WTC11 (cell line): ENCODE results near the gene FNDC3B. TPM values are rescaled to one million over a fixed set of nuclear protein-coding genes. Genes with fewer than 3 reads are reported as not detected.
A peak's percentile ranks its signal among the peaks of the same experiment; 100 is the strongest.
"Not testable (repeated sequence)": the region's sequence is repeated elsewhere in the genome, so short reads cannot be mapped to it uniquely, and the experiment has no call there.

Source experiments
- ATAC-seq: fragments of 200-7000 bp; cut with Tn5 transposase; 2 replicates; pipeline ENCODE4 v1.10.0; 2021; ENCODE audit warnings: mild to moderate bottlenecking, moderate library complexity
- CTCF ChIA-PET: fragments of 300-600 bp; sonication (Branson Sonifier 250); formaldehyde crosslinking; loops from one replicate; lab custom pipeline; 2021; ENCODE audit warnings: antibody characterized with exemption; lab: Charles Lee
- POLR2A ChIA-PET: fragments of 350-600 bp; sonication (Branson Sonifier 250); formaldehyde crosslinking; loops from one replicate; lab custom pipeline; 2021; ENCODE audit warnings: antibody characterized with exemption; lab: Charles Lee
- DNase-seq: peaks from one replicate; pipeline ENCODE4 v3.0.0; 2021; ENCODE audit warnings: low spot score
- H3K27ac Mint-ChIP-seq: 2 replicates; pipeline ENCODE4 v1.8.0; 2021; ENCODE audit warnings: mixed read lengths
- H3K27me3 Mint-ChIP-seq: 2 replicates; pipeline ENCODE4 v1.8.0; 2021; ENCODE audit warnings: low read depth, mild to moderate bottlenecking, moderate library complexity, mixed read lengths
- H3K36me3 Mint-ChIP-seq: 2 replicates; pipeline ENCODE4 v1.8.0; 2021; ENCODE audit warnings: mixed read lengths
- H3K4me1 Mint-ChIP-seq: 2 replicates; pipeline ENCODE4 v1.8.0; 2022; ENCODE audit warnings: mixed read lengths
- H3K4me3 Mint-ChIP-seq: 2 replicates; pipeline ENCODE4 v1.8.0; 2021; ENCODE audit warnings: mild to moderate bottlenecking, moderate library complexity, mixed read lengths
- H3K9me3 Mint-ChIP-seq: 2 replicates; pipeline ENCODE4 v1.8.0; 2021; ENCODE audit warnings: mixed read lengths
- ELF4 ChIP-seq: sonication (generic); formaldehyde crosslinking; IDR thresholded peaks from 2 replicates; pipeline ENCODE4 v1.8.1; 2022; ENCODE audit warnings: low read depth, mild to moderate bottlenecking, moderate library complexity, missing genetic modification reagents
- KAT7 ChIP-seq: sonication (generic); formaldehyde crosslinking; IDR thresholded peaks from 2 replicates; pipeline ENCODE4 v1.8.1; 2023; ENCODE audit warnings: missing genetic modification reagents, mild to moderate bottlenecking, borderline replicate concordance
- NR1H2 ChIP-seq: sonication (generic); formaldehyde crosslinking; IDR thresholded peaks from 2 replicates; pipeline ENCODE4 v1.9.0; 2021; ENCODE audit warnings: mild to moderate bottlenecking, moderate library complexity, missing genetic modification reagents
- SMAD4 ChIP-seq: sonication (generic); formaldehyde crosslinking; IDR thresholded peaks from 2 replicates; pipeline ENCODE4 v1.8.0; 2022; ENCODE audit warnings: mild to moderate bottlenecking, missing genetic modification reagents
- SOX15 ChIP-seq: fragments of 250-450 bp; sonication (Bioruptor Pico); IDR thresholded peaks from 2 replicates; pipeline ENCODE4 v1.9.0; 2021; ENCODE audit warnings: mild to moderate bottlenecking
- TCF7 ChIP-seq: sonication (generic); formaldehyde crosslinking; IDR thresholded peaks from 2 replicates; pipeline ENCODE4 v1.8.0; 2022; ENCODE audit warnings: mild to moderate bottlenecking, low read depth, missing genetic modification reagents, moderate library complexity
- TEAD4 ChIP-seq: sonication (generic); formaldehyde crosslinking; IDR thresholded peaks from 2 replicates; pipeline ENCODE4 v1.8.0; 2022; ENCODE audit warnings: mild to moderate bottlenecking, missing genetic modification reagents
- TP53 ChIP-seq: sonication (generic); formaldehyde crosslinking; IDR thresholded peaks from 2 replicates; pipeline ENCODE4 v1.8.1; 2023; ENCODE audit warnings: mild to moderate bottlenecking, missing genetic modification reagents
- ZNF396 ChIP-seq: fragments of 250-450 bp; sonication (Bioruptor Pico); IDR thresholded peaks from 2 replicates; pipeline ENCODE4 v1.8.0; 2021; ENCODE audit warnings: mild to moderate bottlenecking, moderate library complexity, borderline replicate concordance
- ZNF671 ChIP-seq: fragments of 250-450 bp; sonication (Bioruptor Pico); IDR thresholded peaks from 2 replicates; pipeline ENCODE4 v1.8.0; 2021; ENCODE audit warnings: mild to moderate bottlenecking
- total RNA-seq: library from RNA; stranded (reverse); gene quantifications from 3 replicates; pipeline ENCODE4 v1.2.3, GENCODE V29; 2021
- TF ChIP-seq, protein P1 (sequence below): sonication (generic); formaldehyde crosslinking; IDR thresholded peaks from 2 replicates; pipeline ENCODE4 v1.8.1; 2022; ENCODE audit warnings: mild to moderate bottlenecking, missing genetic modification reagents, moderate library complexity, borderline replicate concordance
- TF ChIP-seq, protein P2 (sequence below): sonication (generic); formaldehyde crosslinking; conservative IDR thresholded peaks from 2 replicates; pipeline ENCODE4 v1.8.1; 2023; ENCODE audit warnings: mild to moderate bottlenecking, low read depth, missing genetic modification reagents, moderate library complexity
- TF ChIP-seq, protein P3 (sequence below): fragments of 250-450 bp; sonication (Bioruptor Pico); IDR thresholded peaks from 2 replicates; pipeline ENCODE4 v1.9.0; 2021; ENCODE audit warnings: mild to moderate bottlenecking

FNDC3B gene
- total RNA-seq, 1 experiment from 2014 or later = 42.8 TPM

DNA sequence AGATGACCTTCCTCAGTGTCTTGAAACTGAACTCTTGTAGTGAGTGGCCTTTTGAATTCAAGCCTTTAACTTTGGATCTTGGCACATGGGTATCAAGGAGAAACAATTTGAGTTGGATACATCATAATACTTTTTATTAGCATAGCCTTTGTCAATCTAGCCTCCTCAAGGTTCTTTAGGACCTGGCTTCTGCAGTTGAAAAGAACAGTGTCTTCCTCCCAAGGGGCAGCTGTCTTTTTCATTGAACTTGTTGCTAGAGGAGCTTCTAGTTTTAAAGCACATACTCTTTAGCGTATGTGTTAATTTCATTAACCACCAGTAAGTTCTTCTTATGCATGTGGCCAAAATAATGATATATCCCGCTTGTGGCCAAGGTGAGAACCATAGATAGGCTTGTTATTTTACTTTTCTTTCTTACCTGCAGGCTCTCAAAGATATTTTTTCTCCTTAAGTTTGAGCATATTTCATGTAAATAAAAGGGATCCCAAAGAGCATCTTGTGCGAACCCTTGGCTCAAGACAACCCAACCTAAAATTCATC, 325.7 kb downstream of the FNDC3B start:
- CTCF ChIA-PET = interaction anchor here (0.6 to 2.2 kb wide), 7 partner anchors 23 to 301 kb away, joined by 3 to 9 read pairs (median 4); no protein-coding TSS in a partner anchor
- peak overlapping the region; percentile 3; the same call in 1 of the 2 replicates for H3K4me3 Mint-ChIP-seq
- peaks cover 13% of the 10 kb centered on the region for H3K9me3 Mint-ChIP-seq

DNA sequence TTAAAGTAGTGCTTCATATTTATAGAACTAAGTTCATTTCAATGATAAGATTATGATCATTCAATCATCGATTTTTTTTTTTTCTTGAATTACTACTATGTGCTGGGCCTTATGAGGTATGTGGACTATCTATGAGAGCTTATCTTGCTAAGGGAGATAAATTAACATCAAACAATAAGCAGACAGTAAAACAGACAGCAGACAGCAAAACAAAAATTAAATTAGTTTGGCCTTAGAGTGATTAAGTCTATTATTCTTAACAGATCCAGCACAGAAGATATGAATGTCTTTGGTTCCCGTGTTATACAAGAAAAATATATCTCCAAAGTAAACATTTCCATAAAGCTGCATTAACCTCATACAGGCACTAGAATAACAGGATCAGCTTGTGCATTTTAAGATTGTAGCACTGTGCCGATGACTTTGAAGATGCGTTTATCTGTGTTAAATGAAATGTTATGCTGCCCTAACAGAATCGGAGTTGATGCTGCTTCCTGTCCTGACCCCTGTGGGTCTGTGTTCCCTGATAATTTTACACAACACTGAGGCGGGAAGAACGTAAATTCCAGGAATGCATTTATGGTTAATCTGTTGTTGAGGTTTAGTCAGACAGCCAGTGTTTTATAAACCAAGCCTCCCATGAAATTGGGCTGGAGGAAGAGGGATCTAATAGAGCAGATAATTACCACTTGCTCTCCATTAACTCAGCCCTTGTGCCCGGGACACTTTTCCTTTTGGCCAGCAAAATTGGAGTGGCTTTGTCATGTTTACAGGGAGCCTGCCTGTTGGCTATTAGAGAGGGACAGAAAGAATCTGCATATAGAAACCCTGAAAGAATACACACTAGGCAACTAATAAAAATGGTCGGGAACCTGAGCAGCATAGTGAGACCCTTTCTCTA, 328.1 kb downstream of the FNDC3B start:
- no peaks in the 10 kb centered on the region for H3K9me3 Mint-ChIP-seq
- no peak for DNase-seq
- no peak for TF ChIP-seq TCF7 (CRISPR knock-in tag)
- TF ChIP-seq, protein P1, sequence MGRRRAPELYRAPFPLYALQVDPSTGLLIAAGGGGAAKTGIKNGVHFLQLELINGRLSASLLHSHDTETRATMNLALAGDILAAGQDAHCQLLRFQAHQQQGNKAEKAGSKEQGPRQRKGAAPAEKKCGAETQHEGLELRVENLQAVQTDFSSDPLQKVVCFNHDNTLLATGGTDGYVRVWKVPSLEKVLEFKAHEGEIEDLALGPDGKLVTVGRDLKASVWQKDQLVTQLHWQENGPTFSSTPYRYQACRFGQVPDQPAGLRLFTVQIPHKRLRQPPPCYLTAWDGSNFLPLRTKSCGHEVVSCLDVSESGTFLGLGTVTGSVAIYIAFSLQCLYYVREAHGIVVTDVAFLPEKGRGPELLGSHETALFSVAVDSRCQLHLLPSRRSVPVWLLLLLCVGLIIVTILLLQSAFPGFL (CRISPR knock-in tag) = no peak
- TF ChIP-seq, all 79 proteins: peak for 0
- Mint-ChIP-seq H3K36me3 (peaks cover 25% of the 10 kb centered on the region), H3K4me3 (no peak overlapping the region), H3K4me1 (peaks cover 35% of the 10 kb centered on the region), H3K27me3 (no peaks in the 10 kb centered on the region), H3K27ac (peak overlapping the region; percentile 51; the same call in 1 of the 2 replicates)
- POLR2A ChIA-PET = no interaction called here
- CTCF ChIA-PET = interaction anchor here (1.0 to 1.2 kb wide), 2 partner anchors 35 to 94 kb away, joined by 3 to 4 read pairs; no protein-coding TSS in a partner anchor
- no peak for ATAC-seq

More for the DNA sequence above, 325.7 kb downstream of the FNDC3B start:
- peaks cover 40% of the 10 kb centered on the region for H3K36me3 Mint-ChIP-seq
- H3K27ac Mint-ChIP-seq = peak overlapping the region; percentile 67
- H3K27me3 Mint-ChIP-seq = no peaks in the 10 kb centered on the region
- ATAC-seq (no peak), DNase-seq (no peak)
- POLR2A ChIA-PET = interaction anchor here (0.6 kb wide), 1 partner anchor 259 kb away, joined by 8 read pairs; no protein-coding TSS in a partner anchor
- TF ChIP-seq ZNF396 (CRISPR knock-in tag) = no peak
- TF ChIP-seq, all 79 proteins: peak for 0
- H3K4me1 Mint-ChIP-seq = peaks cover 35% of the 10 kb centered on the region

DNA sequence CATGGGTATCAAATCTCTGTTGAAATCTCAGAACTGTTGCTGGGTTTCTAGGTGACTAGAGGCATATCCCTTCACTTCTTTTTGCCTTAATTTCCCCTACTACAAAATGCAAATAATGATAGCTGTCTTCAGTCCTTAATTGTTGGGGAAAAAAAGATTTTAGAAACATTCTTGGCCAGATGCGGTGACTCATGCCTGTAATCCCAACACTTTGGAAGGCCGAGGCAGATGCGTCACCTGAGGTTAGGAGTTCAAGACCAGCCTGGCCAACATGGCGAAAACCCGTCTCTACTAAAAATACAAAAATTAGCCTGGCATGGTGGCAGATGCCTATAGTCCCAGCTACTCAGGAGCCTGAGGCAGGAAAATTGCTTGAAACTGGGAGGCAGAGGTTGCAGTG, 329.2 kb downstream of the FNDC3B start:
- POLR2A ChIA-PET, H3K27me3 Mint-ChIP-seq, H3K9me3 Mint-ChIP-seq, ATAC-seq, DNase-seq, CTCF ChIA-PET, H3K27ac Mint-ChIP-seq, H3K4me3 Mint-ChIP-seq: not testable (repeated sequence)
- peaks cover 22% of the 10 kb centered on the region for H3K36me3 Mint-ChIP-seq
- H3K4me1 Mint-ChIP-seq = peaks cover 34% of the 10 kb centered on the region

DNA sequence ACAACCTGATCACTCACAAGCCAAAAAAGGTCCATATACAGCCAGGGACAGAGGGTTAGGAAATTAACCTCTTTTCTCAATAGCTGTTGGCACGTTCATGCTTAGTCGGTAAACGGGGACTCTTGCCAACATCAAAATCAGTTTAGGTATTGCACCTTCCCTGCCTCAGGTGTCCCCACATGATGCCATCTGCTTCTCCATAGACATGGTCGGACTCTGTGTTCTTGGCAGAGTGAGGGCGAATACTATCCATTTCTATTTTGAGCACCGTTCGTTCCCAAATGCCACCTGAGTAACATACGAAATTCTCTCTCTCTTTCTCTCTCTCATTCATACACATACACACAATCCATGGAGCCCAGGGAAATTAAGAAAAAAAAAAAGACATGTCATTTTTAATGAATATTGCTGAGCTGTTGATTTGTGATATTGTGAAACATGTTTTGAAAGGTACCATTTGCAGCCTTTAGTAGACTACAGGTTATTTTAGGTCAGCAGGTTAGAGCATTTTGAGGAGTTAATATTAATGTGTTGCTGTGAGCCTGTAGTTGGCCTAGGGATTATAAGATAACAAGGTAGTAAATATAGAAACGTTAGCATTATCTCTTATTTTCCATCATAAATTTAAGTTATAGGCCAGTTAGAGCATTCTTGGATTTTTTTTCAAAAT, 330.3 kb downstream of the FNDC3B start:
- POLR2A ChIA-PET = no interaction called here
- peaks cover 24% of the 10 kb centered on the region for H3K36me3 Mint-ChIP-seq
- H3K9me3 Mint-ChIP-seq = no peaks in the 10 kb centered on the region
- ATAC-seq = no peak
- DNase-seq = no peak
- peaks cover 22% of the 10 kb centered on the region for H3K4me1 Mint-ChIP-seq
- CTCF ChIA-PET = no interaction called here
- TF ChIP-seq SOX15 (CRISPR knock-in tag) = no peak
- TF ChIP-seq NR1H2 = no peak
- no peak for TF ChIP-seq ELF4 (CRISPR knock-in tag)
- TF ChIP-seq KAT7 (CRISPR knock-in tag) = no peak
- TF ChIP-seq, protein P2, sequence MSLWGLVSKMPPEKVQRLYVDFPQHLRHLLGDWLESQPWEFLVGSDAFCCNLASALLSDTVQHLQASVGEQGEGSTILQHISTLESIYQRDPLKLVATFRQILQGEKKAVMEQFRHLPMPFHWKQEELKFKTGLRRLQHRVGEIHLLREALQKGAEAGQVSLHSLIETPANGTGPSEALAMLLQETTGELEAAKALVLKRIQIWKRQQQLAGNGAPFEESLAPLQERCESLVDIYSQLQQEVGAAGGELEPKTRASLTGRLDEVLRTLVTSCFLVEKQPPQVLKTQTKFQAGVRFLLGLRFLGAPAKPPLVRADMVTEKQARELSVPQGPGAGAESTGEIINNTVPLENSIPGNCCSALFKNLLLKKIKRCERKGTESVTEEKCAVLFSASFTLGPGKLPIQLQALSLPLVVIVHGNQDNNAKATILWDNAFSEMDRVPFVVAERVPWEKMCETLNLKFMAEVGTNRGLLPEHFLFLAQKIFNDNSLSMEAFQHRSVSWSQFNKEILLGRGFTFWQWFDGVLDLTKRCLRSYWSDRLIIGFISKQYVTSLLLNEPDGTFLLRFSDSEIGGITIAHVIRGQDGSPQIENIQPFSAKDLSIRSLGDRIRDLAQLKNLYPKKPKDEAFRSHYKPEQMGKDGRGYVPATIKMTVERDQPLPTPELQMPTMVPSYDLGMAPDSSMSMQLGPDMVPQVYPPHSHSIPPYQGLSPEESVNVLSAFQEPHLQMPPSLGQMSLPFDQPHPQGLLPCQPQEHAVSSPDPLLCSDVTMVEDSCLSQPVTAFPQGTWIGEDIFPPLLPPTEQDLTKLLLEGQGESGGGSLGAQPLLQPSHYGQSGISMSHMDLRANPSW (CRISPR knock-in tag) = no peak
- no peak for TF ChIP-seq SMAD4 (CRISPR knock-in tag)
- no peak for TF ChIP-seq ZNF671 (CRISPR knock-in tag)
- TF ChIP-seq TEAD4 (CRISPR knock-in tag) = no peak
- TF ChIP-seq, protein P3, sequence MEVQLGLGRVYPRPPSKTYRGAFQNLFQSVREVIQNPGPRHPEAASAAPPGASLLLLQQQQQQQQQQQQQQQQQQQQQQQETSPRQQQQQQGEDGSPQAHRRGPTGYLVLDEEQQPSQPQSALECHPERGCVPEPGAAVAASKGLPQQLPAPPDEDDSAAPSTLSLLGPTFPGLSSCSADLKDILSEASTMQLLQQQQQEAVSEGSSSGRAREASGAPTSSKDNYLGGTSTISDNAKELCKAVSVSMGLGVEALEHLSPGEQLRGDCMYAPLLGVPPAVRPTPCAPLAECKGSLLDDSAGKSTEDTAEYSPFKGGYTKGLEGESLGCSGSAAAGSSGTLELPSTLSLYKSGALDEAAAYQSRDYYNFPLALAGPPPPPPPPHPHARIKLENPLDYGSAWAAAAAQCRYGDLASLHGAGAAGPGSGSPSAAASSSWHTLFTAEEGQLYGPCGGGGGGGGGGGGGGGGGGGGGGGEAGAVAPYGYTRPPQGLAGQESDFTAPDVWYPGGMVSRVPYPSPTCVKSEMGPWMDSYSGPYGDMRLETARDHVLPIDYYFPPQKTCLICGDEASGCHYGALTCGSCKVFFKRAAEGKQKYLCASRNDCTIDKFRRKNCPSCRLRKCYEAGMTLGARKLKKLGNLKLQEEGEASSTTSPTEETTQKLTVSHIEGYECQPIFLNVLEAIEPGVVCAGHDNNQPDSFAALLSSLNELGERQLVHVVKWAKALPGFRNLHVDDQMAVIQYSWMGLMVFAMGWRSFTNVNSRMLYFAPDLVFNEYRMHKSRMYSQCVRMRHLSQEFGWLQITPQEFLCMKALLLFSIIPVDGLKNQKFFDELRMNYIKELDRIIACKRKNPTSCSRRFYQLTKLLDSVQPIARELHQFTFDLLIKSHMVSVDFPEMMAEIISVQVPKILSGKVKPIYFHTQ = no peak
- TF ChIP-seq TP53 = no peak
- H3K4me3 Mint-ChIP-seq = no peak overlapping the region
- no peaks in the 10 kb centered on the region for H3K27me3 Mint-ChIP-seq
- H3K27ac Mint-ChIP-seq = no peak overlapping the region; the same call in 1 of the 2 replicates
